NCI-H1105 (cell line): ENCODE results near the gene TEX9.
"Not testable (repeated sequence)": the region's sequence is repeated elsewhere in the genome, so short reads cannot be mapped to it uniquely, and the experiment has no call there.

Source experiments
- DNase-seq: peaks from one replicate; lab custom pipeline; 2025; lab: John Stamatoyannopoulos, UW

The TEX9 gene

DNA sequence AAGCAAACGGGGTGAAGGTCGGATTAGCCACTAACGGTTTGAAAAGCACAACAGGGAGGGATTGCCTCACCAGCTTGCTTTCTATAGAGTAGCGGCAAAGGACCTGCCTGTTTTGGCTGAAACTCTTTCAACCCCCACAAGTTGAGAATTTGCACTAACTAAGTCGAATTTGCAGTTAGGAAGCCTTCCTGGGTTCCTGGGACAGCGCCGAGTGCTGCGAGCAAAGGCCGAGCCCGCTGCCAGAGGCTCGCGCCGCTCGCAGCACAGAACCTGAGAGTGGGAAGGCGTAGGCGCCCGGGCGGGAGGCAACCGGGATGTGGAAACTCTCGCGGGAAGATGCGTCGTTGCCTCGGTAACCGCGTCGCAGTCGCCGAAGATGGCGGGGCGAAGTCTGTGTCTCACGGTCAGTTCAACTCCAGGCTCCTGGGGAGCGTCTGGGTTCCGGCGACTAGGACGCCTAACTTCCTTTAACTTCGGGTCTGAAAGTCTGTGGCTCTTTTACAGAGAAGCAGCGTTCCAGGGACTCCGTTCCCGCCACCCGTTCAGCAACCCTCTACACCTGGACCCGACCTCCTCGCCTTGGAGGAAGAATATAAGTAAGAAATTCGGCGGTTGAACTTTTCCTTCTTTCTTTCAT is at the start of gene TEX9:
TSS of gene TEX9 (plus strand) at position 352 of the 637 bp plus-strand sequence. CDS start at position 377, 25 bp downstream.
- DNase-seq: peak; percentile 71

DNA sequence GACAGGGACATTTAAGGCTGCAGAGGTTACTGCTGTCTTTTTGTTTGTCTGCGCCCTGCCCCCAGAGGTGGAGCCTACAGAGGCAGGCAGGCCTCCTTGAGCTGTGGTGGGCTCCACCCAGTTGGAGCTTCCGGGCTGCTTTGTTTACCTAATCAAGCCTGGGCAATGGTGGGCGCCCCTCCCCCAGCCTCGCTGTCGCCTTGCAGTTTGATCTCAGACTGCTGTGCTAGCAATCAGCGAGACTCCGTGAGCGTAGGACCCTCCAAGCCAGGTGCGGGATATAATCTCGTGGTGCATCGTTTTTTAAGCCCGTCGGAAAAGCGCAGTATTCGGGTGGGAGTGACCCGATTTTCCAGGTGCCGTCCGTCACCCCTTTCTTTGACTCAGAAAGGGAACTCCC is 48.7 kb upstream of the TEX9 start:
- not testable (repeated sequence) for DNase-seq

- no peak for DNase-seq
These were observed 44.9 kb upstream of the TEX9 start for GRCh38 chr15:56320316-56320715.

- DNase-seq: no peak
These were observed 44.4 kb upstream of the TEX9 start for GRCh38 chr15:56320861-56321260.

- no peak for DNase-seq
These were observed 42.8 kb upstream of the TEX9 start for GRCh38 chr15:56322444-56322843.

DNA sequence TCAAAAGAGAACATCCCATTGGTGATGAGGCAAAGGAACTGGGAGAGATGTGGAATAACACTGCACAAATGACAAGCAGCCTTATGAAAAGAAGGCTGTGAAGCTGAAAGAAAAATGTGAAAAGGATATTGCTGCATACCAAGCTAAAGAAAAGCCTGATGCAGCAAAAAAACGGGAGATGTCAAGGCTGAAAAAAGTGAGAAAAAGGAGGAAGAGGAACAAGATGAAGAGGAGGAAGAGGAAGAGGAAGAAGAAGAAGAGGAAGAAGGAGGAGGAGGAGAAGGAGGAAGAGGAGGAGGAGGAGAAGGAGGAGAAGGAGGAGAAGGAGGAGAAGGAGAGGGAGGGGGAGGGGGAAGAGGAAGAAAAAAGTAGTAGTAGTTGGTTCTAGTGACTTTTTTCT is 41.8 kb upstream of the TEX9 start:
- no peak for DNase-seq

DNA sequence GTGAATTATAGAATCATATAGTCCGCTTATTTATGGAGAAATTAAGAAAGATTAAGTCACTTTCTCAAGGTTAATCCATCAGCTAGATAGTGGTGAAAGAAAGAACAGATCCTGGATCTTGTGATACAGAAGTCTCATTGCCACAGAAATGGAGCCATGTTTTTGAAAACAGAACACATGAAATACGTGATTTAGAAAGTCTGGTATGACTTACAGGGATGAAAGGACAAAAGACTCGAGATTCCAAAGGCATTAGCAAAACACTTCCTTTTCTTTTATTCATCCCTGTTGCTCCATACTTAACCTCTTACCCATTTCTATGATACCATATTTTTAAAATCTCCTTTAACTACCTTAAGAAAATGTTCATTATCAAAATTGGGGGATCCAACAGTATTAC is 40.0 kb upstream of the TEX9 start:
- no peak for DNase-seq

DNA sequence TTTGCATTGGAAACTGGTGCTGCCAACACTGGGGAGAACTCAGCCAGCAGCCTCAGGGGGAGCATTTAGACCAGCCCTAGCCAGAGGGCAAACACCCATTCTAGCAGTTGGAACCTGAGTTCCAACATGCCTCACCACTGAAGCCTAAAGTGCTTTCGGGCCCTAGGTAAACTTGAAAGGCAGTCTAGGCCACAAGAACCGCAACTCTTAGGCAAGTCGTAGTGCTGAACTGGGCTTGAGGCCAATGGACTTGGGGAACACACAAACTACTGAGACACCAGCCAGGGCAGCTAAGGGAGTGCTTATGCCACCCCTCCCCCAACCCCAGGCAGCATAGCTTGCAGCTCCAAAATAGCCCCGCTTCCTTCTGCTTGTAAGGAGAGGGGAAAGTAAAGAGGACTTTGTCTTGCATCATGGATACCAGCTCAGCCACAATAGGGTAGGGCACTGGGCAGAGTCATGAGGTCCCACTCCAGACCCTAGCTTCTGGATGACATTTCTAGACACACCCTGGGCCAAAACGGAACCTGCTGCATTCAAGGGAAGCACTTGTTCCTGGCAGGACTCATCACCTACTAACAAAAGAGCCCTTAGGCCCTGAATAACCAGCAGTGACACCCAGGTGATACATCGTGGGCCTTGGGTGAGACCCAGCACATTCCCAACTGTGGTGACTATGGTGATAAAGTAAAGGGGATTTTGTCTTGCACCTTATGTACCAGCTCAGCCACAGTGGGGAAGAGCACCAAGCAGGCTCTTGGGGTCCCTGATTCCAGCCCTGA is 37.3 kb upstream of the TEX9 start:
- no peak for DNase-seq

DNA sequence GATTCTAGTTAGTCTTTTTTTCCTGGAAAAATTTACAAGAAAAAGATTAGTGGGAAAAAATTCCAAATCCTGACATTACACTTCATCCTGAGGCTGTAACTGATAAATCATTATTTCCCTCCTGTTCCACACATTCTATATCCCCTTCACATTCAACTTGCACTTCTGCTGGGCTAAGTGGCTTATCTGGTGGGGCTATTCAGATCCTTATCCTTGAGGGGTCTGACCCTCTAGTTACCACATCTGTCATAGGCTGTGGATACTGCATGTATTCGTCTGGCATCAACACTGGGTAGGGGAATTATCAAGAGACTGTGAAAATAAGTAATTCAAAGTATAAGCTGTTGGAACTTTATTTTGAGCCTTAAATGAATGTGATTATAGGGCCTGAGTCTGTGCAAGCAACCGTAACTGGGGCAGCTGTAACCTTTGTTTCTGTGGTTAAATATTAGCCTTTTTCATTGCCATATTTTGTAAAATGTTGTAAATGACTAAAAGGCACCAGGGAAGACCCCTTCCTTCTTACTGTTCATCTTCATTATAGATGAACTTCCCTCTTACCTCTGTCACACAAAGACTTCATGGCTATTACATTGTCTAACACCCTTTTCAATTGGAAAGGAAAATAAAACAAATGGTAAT is 28.0 kb upstream of the TEX9 start:
- no peak for DNase-seq

- DNase-seq: no peak
These were observed 25.6 kb upstream of the TEX9 start for GRCh38 chr15:56339594-56339993.

DNA sequence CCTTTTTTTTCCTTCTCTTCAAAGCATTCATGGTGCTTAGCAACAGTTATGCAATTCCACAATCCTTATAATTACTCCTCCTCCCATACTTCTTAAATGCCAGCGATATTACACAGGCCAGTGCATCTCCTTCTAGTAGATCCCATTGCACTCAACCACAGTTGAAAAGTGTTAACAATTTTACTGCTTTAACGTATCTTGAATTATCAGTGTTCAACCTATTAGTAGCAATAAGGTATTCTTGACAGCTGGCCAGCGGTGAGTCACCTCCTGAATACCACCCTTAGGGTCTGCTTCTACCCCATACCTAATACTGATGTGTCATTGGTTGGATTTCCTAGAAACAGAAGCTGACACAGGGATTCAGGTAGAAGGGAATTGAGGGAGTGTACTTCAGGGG is 24.0 kb upstream of the TEX9 start:
- no peak for DNase-seq

- no peak for DNase-seq
These were observed 22.6 kb upstream of the TEX9 start for GRCh38 chr15:56342653-56343052.

DNA sequence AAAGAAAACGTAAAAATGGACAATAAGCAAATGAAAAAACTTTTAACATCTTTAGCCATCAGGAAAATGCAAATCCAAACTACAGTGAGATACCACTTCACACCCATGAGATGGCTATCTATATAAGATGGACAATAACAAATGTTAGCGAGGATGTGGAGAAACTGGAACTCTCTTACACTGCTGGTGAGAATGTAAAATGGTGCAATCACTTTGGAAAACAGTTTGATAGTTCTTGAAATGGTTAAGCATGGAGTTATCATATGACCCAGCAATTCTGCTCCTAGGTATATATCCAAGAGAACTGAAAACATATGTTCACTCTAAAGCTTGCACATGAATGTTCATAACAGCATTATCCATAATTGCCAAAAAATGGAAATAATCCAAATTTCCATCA is 21.3 kb upstream of the TEX9 start:
- DNase-seq: no peak

GRCh38 chr15:56344336-56344735 is 20.9 kb upstream of the TEX9 start:
- DNase-seq: no peak

DNA sequence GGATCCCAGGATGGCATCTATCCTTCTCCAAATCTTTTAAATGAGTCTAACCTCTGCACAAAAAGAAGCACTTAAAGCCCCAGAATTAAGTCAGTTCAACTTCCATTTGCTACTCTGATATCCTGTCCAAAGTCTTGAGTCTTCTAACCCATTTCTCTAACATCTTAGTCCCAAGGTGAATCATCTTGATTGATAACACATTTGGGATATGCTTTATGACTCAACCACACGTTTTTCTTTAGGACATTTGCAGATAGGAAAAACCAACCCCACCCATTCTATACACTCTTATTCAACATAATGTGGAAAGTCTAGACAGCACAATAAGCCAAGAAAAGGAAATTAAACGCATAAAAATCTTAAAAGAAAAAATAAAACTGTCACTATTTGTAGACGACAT is 18.8 kb upstream of the TEX9 start:
- DNase-seq: no peak

- DNase-seq: no peak
These were observed 15.7 kb upstream of the TEX9 start for GRCh38 chr15:56349554-56349953.

- DNase-seq: no peak
These were observed 13.9 kb upstream of the TEX9 start for GRCh38 chr15:56351353-56351752.

DNA sequence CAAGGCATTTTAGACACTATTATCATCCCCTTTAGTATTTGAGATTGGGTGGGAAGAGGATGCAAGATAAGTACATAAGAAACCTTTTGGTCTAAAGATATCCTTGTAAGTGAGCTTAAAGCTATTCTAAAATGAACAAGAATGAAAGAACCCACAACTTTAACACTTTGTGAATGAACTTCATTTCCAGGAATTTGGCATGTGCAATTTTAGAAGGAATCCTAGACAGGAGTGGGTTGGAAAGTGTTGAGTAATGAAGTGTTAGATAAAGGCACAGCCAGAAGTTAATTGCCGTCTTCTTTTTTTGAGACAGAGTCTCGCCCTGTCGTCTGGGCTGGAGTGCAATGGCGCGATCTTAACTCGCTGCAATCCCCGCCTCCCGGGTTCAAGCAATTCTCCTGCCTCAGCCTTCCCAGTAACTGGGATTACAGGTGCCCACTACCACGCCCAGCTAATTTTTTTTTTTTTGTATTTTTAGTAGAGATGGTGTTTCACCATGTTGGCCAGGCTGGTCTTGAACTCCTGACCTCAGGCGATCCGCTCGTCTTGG is 13.2 kb upstream of the TEX9 start:
- no peak for DNase-seq

- no peak for DNase-seq
These were observed 12.1 kb upstream of the TEX9 start for GRCh38 chr15:56353119-56353518.

DNA sequence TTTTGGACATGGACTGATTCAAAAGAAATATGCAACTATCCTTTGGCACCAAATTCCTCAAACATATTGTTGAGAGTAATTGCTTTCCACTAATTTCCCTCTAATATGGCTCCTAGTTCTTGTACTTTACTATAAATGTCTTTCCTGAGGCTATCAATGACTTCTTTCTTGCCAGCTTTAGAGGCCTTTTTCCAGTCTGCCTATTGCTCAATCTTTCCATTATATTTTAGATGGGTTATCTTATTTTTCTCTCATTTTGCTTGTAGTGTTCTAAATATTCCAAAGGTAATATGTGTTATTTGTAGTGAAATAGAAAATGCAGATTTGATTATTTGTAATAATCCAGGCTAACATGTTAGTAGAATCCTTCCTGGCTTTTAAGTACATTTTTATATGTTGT is 11.5 kb upstream of the TEX9 start:
- DNase-seq: no peak

- DNase-seq: no peak
These were observed 8.6 kb upstream of the TEX9 start for GRCh38 chr15:56356616-56357015.

DNA sequence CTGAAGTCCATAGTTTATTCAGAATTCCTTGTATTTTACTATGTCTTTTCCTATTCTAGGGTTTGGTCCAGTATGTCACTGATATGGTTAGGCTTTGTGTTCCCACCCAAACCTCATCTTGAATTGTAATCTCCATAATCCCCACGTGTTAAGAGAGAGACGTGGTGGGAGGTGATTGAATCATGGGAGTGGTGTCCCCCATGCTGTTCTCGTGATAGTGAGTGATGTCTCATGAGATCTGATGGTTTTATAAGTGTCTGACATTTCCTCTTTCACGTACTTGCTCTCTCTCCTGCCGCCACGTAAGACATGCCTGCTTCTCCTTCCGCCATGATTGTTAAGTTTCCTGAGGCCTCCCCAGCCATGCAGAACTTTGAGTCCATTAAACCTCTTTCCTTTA is 6.6 kb upstream of the TEX9 start:
- DNase-seq: no peak

GRCh38 chr15:56361987-56362386 is 3.2 kb upstream of the TEX9 start:
- DNase-seq: no peak
